Iris pigment epithelial cell (primary cell): ENCODE measurements around the gene FAM32A.

Experiments
- DNase-seq: peaks from one replicate; pipeline ENCODE4 v3.0.0-alpha.2; 2011; ENCODE audit warnings: low read depth

The FAM32A gene

GRCh38 chr19:16185123-16185767, at the start of gene FAM32A:
TSS of gene FAM32A (plus strand) at chr19:16185410. CDS start at chr19:16185443, 33 bp downstream.
- DNase-seq = peak; percentile 99

DNA sequence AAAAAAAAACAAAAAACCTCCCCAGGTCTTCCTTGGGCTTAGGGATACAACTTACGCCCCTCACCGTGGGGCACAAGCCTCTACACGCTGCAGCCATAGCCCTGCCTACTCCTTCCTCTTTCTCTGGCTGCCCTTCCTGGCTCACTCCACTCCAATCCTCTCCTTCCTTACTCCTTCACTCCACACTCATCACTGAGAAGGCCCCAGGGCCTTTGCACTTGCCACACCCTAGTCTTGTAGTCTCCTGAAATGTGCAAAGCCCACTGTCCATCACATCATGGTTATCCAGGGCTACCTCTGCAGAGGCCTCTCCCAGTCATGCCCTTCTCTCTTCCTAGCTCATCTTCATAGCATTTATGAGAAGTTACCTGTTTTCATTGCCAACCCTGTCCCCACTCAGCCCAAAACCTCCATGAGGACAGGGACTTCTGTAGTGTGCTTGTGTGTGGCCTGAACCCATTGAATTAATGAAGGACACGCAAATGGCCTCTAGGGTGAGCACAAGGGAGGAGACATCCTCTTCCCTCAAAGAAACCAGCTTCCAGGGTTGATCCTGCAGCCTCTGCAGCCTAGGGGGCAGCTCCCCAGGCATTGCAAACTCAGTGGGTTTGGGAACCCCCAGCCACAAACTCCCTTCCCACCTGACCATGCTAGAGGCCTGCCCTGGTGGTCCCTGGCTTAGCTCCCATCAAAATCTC, 49.6 kb upstream of the FAM32A start:
- no peak for DNase-seq

GRCh38 chr19:16136185-16136999, 48.8 kb upstream of the FAM32A start:
- no peak for DNase-seq

DNA sequence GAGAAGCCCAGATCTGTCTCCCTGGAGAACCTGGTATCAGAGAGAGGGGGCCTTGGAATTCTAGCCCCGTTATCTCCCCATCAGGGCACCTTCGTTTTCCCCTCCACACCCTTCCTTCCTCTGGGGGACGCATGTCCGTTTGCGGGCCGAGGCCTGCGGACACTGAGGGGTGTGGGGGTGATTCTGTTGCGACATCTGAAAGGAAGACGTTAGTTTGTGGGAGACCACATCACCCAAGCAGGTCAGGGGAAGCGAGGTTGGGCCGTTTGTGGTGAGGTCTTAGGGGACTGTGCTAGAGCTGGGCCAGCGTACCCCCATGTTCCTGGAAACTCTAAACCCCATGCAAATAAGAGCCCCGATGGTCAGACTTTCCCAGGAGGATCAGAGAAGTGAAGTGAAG, 45.5 kb upstream of the FAM32A start:
- no peak for DNase-seq

- DNase-seq = no peak
Measured at GRCh38 chr19:16141043-16141442, 44.2 kb upstream of the FAM32A start.

DNA sequence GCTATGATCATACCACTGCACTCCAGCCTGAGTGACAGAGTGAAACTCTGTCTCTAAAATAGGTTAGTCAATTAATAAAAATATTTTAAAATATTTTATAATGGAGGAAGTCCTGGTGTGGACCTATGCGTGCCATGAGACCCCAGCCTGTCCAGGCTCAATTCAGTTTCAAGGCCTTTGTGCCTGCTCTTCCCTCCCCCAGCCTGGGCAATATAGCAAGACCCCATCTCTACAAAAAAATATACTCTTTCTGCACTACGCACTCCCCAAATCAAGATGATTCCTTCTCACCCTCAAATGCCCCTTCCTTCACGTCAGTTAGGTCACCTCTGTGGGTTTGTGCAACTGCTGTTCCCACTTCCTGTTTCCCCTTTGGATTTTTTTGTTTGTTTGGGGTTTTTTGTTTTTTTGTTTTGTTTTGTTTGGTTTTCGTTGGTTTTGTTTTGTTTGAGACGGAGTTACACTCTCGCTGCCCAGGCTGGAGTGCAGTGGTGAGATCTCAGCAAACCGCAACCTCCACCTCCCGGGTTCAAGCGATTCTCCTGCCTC, 43.1 kb upstream of the FAM32A start:
- DNase-seq = no peak

DNA sequence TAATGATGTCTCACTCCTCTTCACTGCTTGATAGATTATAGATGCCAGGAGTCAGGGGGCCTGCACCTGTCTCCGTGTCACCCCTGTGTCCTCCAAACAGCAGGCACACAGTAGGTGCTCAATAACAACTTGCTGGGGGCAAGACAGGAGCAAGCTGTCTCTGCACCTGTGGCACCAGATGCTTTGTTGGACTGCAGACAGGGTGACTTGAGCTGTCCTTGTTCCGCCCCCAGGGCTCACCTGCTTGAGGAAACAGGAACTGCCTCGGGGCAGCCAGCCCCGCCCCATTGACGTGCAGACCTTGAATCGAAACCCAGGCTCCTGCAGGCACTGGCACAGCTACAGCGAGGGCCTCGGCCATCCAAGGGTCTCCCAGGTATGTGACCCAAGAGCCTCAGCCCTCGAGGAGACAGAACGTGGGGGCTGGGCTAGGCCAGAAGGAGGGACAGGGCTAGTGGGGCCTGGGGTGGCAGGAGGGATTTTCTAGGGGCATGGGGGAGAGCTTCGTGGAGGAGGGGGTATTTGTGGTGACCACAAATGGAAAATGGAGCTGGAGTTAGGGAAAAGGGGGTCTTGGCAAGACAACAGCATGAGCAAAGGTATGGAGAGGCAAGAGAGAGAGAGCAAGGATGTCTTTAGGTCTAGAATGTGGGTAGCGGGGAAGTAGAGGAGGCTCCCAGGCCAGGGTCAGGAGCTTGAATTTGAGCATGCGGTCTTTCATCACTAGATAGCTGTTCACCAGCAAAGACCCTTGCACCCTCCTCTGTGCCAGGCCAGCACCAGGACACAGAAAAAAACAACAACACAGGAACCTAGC, 41.6 kb upstream of the FAM32A start, which contains the start of gene HSH2D:
HSH2D (plus strand) TSS at position 287 of the 817 bp plus-strand sequence. CDS start 5,066 bp downstream, outside the sequence.
- no peak for DNase-seq

DNA sequence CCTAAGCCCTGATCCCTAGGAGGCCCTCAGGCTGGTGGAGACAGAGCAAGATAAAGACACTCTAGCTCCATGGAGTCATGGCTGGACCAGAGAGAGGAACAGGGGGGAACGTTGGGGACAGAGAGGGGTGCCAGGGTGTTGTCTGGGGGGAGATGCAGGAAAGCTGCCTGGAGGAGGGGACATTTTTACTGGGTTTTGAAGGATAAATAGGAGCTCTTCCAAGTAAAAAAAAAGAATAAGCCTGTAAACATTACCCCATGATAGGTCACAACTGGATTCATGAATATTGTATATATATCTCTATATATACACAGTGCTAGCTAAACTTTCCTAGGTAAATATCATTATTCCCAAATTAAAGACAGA, 41.0 kb upstream of the FAM32A start:
- no peak for DNase-seq

- DNase-seq = no peak
Measured at GRCh38 chr19:16146112-16146511, 39.1 kb upstream of the FAM32A start.

DNA sequence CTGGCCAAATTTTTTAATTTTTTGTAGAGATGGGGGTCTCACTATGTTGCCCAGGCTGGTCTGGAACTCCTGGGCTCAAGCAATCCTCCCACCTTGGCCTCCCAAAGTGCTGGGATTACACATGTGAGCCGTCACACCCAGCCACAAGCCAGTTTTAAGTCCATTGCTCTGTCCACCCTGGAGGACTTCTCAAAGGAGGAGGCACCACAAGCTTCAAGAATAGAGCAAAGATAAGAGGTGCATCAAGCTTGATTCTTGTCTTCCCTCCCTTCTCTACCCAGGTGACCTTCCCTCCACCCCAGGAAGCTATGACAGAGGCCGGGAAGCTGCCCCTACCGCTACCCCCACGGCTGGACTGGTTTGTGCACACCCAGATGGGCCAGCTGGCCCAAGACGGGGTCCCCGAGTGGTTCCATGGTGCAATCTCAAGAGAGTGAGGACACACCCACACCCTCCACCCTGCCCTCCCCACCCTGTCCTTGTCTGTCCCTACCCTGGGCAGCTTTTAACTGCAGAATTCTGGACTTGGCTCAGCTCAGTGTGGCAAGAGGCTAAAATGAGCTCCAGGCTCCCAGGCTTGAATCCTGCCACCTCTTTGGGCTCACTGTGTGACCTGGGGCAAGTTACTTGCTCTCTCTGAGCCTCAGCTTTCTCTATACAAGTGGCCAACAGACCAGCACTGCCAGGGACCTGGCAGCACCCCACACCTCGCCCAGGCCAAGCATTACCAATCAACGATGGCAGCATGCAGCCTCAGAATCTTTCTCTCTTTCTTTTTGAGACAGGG, 36.6 kb upstream of the FAM32A start:
- no peak for DNase-seq

GRCh38 chr19:16153582-16154336, 31.5 kb upstream of the FAM32A start:
- DNase-seq = no peak

DNA sequence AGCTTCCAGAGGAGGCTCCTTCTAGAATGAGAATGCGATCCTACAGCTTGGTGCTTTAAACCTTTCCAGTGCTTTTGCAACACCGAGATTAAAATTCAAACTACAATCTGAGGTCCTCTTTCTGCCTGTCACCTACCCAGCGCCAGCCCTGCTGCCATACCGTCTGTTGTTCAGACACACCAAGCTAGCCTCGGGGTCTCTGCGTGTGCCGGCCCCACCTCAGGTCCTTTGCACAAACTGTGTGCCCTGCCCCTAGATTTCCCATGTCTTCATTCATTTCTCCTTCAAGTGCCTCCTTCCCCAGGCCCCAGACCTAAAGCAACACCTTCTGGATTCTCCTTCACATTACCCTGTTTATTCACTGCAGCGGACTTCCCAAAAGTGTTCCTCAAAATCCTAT, 30.7 kb upstream of the FAM32A start:
- DNase-seq = no peak

DNA sequence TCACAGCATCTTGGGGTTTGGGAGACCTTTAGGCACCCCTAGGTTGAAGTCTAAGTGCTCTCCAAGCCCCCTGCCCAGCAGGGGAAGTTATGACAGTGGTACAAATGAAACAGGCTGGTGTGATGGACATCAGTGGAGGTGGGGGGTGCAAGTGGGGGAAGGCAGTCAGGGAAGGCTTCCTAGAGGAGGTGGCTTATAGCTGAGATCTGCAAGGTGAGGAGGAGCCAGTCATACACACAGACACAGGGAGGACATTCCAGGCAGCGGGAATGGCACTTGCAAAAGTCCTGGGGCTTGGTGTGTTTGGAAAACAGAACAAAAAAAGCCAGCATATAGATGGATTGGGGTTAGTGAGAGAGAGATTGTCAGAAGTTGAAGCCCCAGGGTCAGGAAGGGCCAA, 30.1 kb upstream of the FAM32A start:
- DNase-seq = no peak

DNA sequence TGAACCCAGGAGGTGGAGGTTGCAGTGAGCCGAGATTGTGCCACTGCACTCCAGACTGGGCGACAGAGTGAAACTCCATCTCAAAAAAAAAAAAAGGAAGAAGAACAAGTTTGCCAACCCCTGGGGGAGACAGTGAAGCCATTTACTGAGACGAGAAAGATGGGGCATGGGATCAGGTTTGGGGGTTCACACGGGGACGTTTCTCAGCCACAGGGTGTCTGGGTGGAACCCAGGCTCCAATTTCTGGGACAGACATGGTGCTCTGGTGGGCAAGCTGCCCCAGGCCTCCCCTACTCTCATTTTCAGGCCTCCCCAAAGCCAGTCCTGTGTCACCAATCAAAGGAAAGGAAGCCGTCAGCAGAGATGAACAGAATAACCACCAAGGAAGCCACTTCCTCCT, 28.3 kb upstream of the FAM32A start:
- no peak for DNase-seq

- DNase-seq = no peak
Measured at GRCh38 chr19:16157601-16158000, 27.6 kb upstream of the FAM32A start.

- no peak for DNase-seq
Measured at GRCh38 chr19:16159655-16160054, 25.6 kb upstream of the FAM32A start.

- DNase-seq = no peak
Measured at GRCh38 chr19:16160445-16160942, 24.7 kb upstream of the FAM32A start.

GRCh38 chr19:16160943-16161560, 24.2 kb upstream of the FAM32A start:
- DNase-seq = peak; percentile 85

DNA sequence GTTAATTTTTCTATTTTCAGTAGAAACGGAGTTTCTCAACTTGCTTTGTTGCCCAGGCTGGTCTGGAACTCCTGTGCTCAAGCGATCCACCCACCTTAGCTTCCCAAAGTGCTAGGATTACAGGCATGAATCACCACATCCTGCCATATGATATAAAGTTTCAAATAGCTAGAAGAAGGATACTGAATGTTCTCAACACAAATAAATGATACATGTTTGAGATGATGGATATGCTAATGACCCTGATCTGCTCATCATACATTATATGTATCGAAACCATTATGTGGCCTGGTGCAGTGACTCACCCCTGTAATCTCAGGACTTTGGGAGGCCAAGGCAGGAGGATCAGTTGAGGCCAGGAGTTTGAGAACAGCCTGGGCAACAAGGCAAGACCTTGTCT, 23.4 kb upstream of the FAM32A start:
- peak; percentile 92 for DNase-seq
